GM10248 (cell line): Measurements from ENCODE around the gene FIG4.
"Not testable (repeated sequence)": the region's sequence is repeated elsewhere in the genome, so short reads cannot be mapped to it uniquely, and the experiment has no call there.

Experiments used
- CTCF ChIA-PET: fragments of 300-600 bp; sonication (Branson Sonifier 250); formaldehyde crosslinking; extraction: SDS; loops from one replicate; lab custom pipeline; 2021; ENCODE audit warnings: antibody characterized with exemption; lab: Yijun Ruan, JAX
- POLR2A ChIA-PET: fragments of 350-650 bp; sonication (Branson Sonifier 250); formaldehyde crosslinking; extraction: SDS; loops from one replicate; lab custom pipeline; 2020; ENCODE audit warnings: antibody characterized with exemption; lab: Yijun Ruan, JAX
- DNase-seq: peaks from one replicate; pipeline ENCODE4 v3.0.0; 2012; ENCODE audit errors: extremely low spot score
- TF ChIP-seq, protein P1 (sequence below): IDR thresholded peaks from 2 replicates; pipeline ENCODE4 v1.5.1; 2012; ENCODE audit warnings: mild to moderate bottlenecking, low read depth; ENCODE audit errors: extremely low read depth, missing control alignments, control extremely low read depth

FIG4 gene

DNA sequence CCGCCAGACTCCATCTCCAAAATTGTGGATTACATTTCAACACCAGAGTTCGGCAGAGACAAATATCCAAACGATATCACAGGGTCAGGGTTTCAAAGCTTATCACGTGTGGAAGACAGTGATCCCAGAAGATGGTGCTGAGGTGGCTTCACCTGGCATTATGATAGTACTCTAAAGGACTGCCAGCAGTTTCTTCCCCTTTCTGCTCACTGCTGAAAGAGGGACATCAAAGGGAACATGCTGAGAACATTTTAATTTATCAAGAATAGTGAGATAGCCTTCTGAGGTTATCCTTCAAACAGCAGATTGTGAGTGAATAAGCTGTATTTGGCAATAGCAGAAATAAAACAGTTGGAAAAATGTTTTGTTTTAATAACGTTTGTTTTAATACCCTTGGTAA lies 79.7 kb downstream of the FIG4 start:
- POLR2A ChIA-PET: no interaction called here
- DNase-seq: no peak
- CTCF ChIA-PET: interaction anchor here (0.6 to 1.2 kb wide), 2 partner anchors 9 to 13 kb away, joined by 3 read pairs; no protein-coding TSS in a partner anchor
- TF ChIP-seq, protein P1, sequence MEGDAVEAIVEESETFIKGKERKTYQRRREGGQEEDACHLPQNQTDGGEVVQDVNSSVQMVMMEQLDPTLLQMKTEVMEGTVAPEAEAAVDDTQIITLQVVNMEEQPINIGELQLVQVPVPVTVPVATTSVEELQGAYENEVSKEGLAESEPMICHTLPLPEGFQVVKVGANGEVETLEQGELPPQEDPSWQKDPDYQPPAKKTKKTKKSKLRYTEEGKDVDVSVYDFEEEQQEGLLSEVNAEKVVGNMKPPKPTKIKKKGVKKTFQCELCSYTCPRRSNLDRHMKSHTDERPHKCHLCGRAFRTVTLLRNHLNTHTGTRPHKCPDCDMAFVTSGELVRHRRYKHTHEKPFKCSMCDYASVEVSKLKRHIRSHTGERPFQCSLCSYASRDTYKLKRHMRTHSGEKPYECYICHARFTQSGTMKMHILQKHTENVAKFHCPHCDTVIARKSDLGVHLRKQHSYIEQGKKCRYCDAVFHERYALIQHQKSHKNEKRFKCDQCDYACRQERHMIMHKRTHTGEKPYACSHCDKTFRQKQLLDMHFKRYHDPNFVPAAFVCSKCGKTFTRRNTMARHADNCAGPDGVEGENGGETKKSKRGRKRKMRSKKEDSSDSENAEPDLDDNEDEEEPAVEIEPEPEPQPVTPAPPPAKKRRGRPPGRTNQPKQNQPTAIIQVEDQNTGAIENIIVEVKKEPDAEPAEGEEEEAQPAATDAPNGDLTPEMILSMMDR: no peak

DNA sequence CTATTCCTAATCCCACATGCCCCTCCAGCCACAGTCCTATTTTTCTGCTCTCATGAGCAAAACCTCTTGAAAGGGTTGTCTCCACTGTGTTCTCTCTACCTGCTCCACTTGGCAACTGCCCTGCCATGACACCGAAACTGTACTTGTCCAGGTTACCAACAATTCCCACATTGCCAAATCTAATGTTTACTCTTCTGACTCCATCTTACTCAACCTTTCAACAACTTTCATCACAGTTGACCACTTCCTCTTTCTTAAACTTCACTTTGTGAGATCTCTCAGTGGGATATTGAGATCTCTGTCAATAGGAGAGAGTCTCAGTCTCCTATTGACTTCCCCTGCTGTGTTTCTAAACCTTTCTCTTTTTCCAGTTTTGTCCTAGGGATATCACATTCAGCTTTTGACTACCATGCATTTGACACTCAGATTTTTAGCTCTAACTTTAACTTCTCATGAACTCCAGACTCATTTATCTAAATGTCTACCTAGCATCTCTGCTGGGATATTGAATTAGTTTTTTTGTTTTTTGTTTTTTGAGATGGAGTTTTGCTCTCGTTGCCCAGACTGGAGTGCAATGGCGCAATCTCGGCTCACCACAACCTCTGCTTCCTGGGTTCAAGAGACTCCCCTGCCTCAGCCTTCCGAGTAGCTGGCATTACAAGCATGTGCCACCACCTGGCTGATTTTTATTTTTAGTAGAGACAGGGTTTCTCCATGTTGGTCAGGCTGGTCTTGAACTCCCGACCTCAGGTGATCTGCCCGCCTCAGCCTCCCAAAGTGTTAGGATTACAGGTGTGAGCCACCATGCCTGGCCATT lies 81.1 kb downstream of the FIG4 start:
- POLR2A ChIA-PET, CTCF ChIA-PET, DNase-seq: not testable (repeated sequence)

DNA sequence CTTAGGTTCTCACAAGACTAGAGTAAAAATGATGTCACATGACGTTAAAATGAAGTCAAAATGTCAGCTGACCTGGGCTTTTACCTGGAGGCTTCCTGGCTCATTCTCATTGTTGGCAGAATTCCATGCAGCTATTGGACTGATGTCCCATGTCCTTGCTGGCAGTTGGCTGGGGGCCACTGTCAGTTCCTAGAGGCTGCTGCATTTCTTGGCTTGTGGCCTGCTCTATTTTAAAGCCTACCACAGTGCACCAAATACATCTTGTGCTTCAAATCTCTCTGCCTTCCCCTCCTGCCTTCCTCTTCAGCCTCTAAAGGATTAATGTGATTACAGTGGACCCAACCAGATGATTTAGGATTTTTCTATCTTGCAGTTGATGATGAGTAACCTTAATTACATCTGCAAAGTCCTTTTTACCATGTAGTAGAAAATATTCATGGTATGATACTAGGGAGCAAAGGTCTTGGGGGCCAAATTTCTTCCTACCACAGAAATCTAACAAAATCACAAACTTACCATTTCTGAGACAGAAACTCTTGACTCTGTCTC lies 81.9 kb downstream of the FIG4 start:
- DNase-seq: no peak
- TF ChIP-seq, protein P1: no peak
- ChIA-PET POLR2A (no interaction called here), CTCF (no interaction called here)

DNA sequence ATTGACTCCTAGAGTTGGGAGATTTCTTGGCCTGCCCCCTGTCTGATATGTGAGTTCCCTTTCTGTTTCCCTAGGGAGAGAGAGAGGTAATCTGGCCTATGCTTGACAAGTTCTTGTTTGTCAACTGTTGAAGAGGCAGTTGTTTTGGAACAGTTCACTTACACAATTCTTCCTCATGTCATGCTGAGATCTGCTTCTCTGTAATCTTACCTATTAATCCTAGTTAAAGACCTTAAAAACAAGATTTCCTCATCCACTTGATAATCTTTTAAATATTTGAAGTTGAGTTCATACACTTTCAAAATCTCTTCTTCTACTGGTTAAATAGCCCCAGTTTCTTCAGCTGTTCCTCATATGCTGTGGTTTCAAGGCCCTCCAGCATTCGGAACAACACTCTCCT lies 89.9 kb downstream of the FIG4 start:
- CTCF ChIA-PET: interaction anchor here (1.5 to 3.3 kb wide), 2 partner anchors 76 to 258 kb away, joined by 3 to 7 read pairs; no protein-coding TSS in a partner anchor
- DNase-seq: no peak
- TF ChIP-seq, protein P1: no peak
- POLR2A ChIA-PET: no interaction called here

DNA sequence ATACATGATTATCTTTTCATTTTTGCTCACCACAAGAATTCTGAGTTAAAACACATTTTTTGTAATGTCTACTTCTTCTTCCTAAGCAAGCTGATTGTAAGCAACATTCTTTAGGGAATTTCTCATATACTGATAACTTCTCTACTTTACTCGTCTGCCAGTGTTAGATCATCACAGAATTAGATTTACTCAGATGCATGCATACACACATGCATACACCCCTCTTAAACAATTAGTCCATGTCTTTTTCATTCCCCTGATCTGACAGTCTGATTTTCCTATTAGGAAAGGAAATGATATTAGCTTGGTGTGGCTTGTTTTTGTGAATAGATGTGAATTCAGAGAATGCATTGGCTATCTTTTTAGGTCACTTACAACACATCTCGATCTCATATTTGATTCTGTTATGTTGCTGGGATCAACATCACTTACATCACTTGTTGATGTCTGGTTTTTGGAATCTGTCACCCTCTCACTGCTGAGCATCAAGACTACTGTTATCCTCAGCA lies 91.4 kb downstream of the FIG4 start:
- TF ChIP-seq, protein P1: no peak
- CTCF ChIA-PET: interaction anchor here (1.1 to 3.3 kb wide), 7 partner anchors 9 to 257 kb away, joined by 3 to 9 read pairs (median 4); no protein-coding TSS in a partner anchor
- no peak for DNase-seq
- POLR2A ChIA-PET: no interaction called here

DNA sequence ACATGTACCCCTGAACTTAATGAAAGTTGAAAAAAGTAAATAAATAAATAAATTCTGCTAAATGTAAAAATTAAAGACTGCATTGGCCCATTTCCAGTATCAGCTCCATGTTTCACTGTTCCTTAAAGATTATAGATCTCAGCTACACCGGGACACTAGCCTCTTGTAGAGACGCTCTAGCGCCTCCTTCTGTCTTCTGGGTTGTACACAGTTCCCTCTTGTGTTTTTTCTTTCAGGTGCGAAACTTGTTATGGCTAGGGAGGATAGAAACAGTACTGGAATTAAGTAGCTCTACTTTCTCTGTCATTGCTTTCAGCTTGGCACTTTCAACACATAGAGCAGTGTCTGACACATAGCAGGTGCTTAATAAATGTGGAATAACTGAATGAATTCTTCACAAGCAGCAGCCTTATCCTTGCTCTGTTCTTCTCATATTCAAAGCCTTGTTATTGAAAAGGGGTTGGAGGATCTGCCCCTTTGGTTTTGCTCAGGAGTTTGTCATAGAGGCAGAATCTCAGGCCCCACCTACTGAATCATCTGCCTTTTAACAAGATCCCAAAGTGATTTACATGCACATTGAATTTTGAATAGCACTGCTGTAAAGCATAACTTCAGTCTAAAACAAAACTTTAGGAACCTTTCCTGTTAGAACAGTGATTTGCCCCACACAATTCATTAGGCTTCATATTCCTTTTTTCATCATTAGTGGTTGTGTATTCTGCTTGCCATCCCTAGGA lies 92.3 kb downstream of the FIG4 start:
- CTCF ChIA-PET: interaction anchor here (1.3 to 3.3 kb wide), 8 partner anchors 11 to 256 kb away, joined by 3 to 9 read pairs (median 4); no protein-coding TSS in a partner anchor
- POLR2A ChIA-PET: no interaction called here
- no peak for DNase-seq
- TF ChIP-seq, protein P1: no peak

DNA sequence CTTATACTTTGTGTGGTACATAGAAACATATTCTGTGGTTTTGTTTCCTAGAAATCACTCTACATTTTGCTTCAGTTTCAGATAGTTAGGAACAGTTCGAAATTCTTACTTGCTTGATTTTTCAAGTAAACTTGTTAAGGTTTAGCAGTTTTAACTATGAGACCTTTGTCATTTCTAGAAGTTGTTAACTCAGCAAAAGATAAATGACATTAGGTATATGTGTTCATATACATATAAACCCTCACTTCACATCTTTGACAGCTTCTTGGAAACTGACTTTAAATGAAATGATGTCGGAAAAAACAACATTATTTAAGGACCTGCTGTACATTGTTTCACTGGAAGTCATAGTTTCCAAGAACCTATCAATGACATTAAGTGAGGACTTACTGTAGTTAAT lies 96.2 kb downstream of the FIG4 start:
- TF ChIP-seq, protein P1: no peak
- DNase-seq: no peak
- POLR2A ChIA-PET: no interaction called here
- CTCF ChIA-PET: interaction anchor here (1.2 kb wide), 1 partner anchor 252 kb away, joined by 3 read pairs; no protein-coding TSS in a partner anchor
